GM21423 (cell line): ENCODE results near the gene MTFP1.
A peak's percentile ranks its signal among the peaks of the same experiment; 100 is the strongest.
"Not testable (repeated sequence)": the region's sequence is repeated elsewhere in the genome, so short reads cannot be mapped to it uniquely, and the experiment has no call there.

Experiments
- ATAC-seq: cut with Tn5 transposase; IDR thresholded peaks from one replicate; pipeline ENCODE4 v1.9.1; 2021; ENCODE audit warnings: mild to moderate bottlenecking, moderate library complexity; ENCODE audit not compliant: unreplicated experiment

The MTFP1 gene

DNA sequence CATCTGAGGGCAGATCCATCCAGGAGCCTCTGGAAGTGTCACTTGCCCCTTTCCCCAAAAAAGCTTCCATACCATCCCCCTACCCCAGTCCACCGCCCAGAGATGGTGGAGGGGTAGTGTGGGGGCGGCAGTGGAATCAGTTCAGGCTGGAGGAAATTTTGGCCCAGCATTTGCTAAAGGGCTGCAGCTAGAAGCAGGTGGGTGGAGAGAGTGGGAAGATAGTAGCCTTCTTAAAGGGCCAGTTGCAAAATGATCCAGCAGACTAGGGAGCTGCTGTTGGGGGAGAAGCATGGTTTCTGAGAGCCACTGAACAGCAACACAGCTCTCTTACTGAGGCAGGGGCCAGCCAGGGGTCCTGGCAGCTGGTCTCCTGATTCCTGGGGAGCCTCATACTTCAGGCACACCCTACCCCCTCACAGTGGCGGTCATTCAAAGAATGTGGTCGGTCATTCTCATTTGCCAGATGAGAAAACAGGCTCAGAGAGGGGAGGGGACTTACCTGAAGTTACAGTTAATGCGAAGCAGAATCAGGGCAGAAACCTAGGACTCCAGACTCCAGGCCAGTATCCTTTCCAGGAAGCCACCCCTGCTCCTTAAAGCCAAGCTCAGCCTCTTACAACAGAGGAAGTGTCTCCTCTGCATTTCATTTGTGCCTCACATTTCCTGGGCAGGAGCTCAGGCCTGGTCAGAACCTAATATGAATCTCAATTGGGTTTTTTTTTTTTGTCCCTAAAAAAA, 23.4 kb upstream of the MTFP1 start:
- ATAC-seq, result no peak

DNA sequence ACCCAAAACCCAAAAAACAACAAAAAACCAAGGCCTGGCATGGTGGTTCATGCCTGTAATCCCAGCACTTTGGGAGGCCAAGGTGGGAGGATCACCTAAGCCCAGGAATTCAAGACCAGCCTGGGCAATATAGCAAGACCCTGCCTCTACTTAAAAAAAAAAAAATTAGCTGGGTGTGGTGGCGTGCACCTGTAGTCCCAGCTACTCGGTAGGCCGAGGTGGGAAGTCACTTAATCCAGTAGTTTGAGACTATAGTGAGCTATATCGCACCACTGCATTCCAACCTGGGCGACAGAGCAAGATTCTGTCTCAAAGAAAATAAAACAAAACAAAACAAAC, 22.8 kb upstream of the MTFP1 start:
- not testable (repeated sequence) for ATAC-seq

DNA sequence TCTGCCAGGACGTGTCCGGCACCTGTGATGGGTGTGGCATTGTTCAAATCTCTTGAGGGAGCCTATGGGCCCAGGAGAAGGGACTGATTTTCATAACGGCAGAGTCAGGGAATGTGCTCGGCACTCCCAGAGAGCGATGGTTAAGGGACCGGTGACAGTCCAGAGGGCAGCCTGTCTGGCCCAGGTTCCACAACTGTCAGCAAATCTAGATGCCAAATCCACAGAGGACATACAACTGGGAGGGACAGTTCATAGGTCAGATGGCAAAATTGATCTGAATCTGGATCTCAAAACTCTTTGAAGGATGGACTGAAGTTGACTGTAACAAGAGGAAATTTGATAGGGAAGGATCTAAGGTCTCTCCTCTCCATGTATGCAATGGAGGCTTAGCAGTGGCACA, 21.3 kb upstream of the MTFP1 start:
- no peak for ATAC-seq

GRCh38 chr22:30405731-30406130, 19.8 kb upstream of the MTFP1 start:
- ATAC-seq, result no peak

DNA sequence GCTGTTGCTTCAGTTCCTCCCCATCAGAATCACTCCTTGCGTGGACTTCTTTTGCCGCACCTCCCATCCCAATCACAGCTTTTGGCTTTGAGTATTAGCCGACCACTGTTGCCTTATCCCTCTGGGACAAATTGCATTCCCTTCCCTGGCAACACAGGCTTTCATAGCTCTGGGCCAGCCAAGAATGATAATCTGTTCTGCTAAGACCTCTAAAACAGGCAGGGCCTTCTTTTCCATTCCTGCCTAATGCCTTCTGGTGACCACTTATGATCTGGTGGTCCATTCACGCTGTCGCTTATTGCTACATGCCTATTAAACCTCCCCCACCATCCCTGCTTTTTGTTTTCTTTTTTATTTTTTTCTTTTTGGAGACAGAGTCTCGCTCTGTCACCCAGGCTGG, 19.2 kb upstream of the MTFP1 start:
- ATAC-seq, result no peak

DNA sequence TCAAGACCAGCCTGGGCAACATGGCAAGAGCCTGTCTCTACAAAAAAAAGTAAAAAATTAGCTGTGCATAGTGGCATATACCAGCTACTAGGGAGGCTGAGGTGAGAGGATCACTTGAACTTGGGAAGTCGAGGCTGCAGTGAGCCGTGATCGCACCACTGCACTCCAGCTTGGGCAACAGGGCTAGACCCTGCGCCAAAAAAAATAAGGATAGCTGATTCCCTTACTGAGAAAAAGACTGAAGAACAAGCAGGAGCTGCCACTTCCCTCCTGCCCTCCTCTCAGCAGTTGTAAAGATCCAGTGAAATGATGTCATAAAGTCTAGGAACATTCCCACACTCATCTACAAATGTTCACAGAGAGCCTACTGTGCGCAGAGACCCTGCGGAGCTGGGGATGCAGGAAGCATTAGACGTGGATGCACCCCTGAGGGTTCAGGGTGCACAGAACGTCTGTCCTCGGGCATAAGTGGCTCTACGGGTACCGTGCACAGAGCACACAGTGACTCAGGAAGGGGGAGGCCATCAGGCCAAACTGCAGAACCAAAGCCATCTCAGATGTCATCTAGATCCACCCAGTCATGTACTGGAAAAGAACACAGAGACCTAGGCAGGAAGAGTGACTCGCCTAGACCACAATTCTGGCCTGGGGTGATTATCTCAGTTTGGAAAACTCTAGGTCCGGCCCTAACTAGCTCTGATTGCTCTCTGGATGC, 17.0 kb upstream of the MTFP1 start:
- no peak for ATAC-seq

DNA sequence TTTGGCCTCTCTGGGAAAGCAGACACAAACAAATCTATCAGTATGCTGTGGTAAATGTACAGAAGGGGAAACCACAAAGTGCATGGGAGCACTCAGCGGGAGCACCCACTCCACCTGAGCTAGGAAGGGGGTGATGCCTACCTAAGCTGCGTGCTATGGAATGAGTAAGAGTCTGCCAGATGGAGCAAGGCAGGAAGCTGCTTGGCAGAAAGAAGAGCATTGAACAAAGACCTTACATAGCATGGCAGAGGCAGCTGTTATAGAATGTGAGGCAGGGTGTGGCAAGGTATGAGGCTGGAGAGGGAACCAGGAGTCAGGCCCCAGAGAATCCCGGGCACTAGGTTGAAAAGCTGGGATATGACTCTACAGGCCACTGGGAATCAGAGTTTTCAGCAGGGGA, 13.8 kb upstream of the MTFP1 start:
- no peak for ATAC-seq

GRCh38 chr22:30413001-30413400, 12.6 kb upstream of the MTFP1 start:
- ATAC-seq, result no peak

DNA sequence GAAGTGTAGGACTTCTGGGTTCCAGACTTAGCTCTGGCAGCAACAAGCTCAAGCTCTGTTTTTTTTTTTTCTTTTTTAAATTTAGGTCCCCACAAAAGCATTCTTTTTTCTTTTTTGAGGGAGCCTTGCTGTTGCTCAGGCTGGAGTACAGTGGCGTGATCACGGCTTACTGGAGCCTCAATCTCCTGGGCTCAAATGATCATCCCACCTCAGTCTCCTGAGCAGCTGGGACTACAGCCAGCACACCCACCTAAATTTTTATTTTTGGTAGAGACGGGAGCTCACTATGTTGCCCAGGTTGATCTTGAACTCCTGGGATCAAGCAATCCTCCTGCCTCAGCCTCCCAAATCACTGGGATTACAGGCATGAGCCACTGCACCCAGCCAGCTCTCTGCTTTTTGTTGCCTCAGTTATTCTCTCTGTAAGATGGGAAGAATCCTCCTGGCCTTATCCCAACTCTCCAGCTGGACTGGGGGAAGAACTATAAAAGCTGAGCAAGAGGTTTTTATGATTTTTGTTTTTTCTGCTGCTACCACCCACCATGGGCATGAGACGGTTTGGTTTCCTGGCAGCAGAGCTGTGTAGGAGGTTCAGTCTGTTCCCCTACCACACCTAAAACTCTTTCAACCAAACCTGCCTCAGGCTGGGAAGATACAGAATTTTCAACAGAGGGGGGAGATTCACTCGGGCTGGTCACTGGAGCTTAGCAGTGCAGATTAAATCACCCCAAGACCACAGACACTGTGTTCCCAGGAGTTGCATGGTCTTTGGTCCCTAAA, 11.6 kb upstream of the MTFP1 start:
- ATAC-seq, result no peak

- no peak for ATAC-seq
Measured at GRCh38 chr22:30414525-30415047, 11.0 kb upstream of the MTFP1 start.

DNA sequence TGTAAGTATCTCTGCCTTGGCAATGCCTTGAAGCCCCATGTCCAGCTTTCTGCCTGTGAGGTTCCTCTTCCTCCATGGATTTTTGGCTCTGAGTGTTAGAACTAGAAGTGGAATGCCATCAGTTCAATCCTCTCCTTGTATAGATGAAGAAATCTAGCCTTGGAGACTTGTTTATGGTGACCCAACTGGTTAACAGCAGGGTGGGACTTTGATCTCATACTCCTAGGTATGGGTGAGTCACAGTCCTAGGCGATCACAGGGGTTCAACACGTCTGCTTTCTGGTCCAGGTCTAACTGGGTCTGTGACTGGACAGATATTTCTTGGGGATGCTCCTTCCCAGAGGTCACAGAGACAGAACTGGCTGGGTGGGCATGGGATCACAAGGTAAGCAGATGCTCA, 9.2 kb upstream of the MTFP1 start:
- no peak for ATAC-seq

DNA sequence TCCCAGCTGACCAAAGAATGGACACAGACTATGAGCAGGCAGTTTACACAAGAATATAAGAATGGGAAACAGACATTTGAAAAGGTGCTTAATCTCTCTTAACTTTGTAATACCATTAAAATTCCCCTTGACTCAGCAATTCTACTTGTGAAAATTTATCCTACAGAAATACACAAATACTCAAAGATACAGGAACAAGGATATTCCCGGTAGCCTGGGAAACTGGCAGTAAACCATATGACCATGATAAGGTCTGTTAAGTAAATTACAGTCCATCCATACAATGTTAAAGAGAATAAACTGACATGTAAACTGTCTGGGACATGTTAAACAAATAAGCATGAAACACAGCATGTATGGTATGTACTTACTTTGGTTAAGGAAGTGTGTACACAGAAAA, 8.7 kb upstream of the MTFP1 start:
- ATAC-seq, result no peak

DNA sequence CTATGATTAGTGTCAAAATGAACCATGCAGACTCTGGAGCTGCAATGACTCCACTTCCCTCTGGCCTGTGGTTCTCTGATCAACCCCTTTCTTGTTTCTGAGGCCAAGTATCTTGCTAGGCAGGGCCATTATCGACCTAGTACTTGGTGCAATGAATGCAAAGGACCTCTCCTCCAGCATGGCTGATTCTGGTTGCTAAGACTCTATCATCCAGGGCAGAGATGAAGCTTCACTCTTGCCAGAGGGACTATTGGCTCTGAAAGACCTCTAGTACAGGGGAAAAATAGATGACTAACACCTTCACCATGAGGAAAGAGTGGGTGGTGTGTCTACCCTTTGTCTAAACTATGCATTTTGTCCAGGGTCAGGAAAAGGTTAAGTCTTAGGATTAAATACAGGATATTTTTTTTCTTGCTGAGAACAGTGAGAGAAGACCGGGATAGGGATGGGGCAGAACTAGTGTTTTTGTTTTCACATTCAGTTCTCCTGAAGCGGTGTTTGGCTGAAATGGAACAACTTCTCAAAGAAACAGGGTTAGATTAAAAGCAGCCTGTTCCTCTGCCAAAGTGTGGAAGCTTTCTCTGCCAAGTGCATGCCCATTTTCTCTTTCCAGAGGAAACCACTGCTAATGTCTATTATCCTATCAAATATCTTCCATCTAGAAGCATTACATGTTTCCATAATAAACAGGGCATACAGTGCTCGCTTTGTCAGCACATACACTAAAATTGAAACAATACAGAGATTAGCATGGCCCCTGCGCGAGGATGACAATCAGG, 5.0 kb upstream of the MTFP1 start:
- no peak for ATAC-seq

DNA sequence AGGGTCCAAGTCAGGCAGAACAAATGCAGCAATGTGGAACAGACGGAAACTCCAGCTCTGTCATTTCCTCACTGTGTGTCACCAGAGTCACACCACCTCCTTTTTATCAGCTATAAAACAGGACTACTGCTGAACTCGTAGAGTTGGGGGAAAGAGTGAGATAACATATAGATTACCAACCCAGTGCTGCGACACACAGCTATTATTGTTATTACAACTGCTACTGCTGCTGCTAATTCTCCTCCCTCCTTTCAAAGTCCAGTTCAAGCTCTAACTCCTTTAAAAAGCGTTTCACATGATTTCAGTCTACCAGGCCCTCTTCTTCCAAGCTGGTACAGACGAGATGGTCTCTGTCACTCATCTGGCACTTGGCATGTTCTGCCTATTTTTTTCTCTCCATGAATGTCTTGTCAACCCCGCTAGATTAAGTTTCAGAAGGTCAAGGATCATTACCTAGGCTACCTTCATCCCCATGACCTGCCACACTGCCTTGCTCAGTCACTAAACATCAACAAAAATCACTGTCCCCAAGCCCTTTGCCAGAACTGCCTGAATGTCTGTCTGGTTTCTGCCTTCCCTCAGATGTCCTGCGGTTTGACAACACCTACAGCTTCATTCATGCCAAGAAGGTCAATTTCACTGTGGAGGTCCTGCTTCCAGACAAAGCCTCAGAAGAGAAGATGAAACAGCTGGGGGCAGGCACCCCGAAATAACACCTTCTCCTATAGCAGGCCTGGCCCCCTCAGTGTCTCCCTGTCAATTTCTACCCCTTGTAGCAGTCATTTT, 3.7 kb upstream of the MTFP1 start:
- no peak for ATAC-seq

- no peak for ATAC-seq
Measured at GRCh38 chr22:30422481-30423300, 2.9 kb upstream of the MTFP1 start.

DNA sequence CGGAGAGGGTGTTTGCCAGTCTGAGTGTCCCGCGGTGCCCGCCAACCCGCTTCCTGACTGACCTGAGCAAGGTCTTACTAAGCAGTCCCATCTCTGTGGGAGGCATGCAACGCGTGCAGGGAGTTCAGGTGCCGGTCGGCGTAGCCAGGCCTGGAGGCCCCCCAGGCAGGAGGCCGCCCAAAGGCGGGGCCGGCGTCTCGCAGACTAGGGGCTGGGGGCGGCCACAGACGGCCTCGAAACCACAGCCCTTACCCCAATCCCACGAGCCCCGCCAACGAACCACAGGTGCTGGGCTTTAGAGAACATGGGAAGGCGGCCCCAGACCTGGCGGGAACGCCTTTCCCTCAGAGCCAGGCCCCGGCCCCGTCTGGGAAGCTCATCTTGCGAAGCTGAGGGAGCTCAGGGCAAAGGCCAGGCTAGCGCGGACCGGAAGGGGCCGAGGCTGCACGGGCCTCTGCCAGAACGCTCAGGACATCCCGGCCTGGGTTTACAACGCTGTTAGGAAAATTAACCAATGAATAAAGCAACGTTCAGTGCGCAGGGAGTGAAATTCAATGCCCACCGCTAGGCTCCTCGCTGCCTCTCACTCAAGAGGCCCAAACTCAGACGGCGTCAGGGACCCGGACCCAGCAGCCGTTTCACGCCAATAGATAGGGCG, 2.1 kb upstream of the MTFP1 start:
- ATAC-seq, result peak; percentile 22

- peak; percentile 84 for ATAC-seq
Measured at GRCh38 chr22:30423959-30424533, 1.5 kb upstream of the MTFP1 start.

- no peak for ATAC-seq
Measured at GRCh38 chr22:30424534-30425326, 838 bp upstream of the MTFP1 start.
